WTC11 (cell line): ENCODE results near the gene NET1. TPM values are rescaled to one million over a fixed set of nuclear protein-coding genes. Genes with fewer than 3 reads are reported as not detected.

Experiments used
- ATAC-seq: fragments of 200-7000 bp; cut with Tn5 transposase; 2 replicates; pipeline ENCODE4 v1.10.0; 2021; ENCODE audit warnings: mild to moderate bottlenecking, moderate library complexity
- CTCF ChIA-PET: fragments of 300-600 bp; sonication (Branson Sonifier 250); formaldehyde crosslinking; loops from one replicate; lab custom pipeline; 2021; ENCODE audit warnings: antibody characterized with exemption; lab: Charles Lee
- POLR2A ChIA-PET: fragments of 350-600 bp; sonication (Branson Sonifier 250); formaldehyde crosslinking; loops from one replicate; lab custom pipeline; 2021; ENCODE audit warnings: antibody characterized with exemption; lab: Charles Lee
- DNase-seq: peaks from one replicate; pipeline ENCODE4 v3.0.0; 2021; ENCODE audit warnings: low spot score
- H3K27ac Mint-ChIP-seq: 2 replicates; pipeline ENCODE4 v1.8.0; 2021; ENCODE audit warnings: mixed read lengths
- H3K27me3 Mint-ChIP-seq: 2 replicates; pipeline ENCODE4 v1.8.0; 2021; ENCODE audit warnings: low read depth, mild to moderate bottlenecking, moderate library complexity, mixed read lengths
- H3K36me3 Mint-ChIP-seq: 2 replicates; pipeline ENCODE4 v1.8.0; 2021; ENCODE audit warnings: mixed read lengths
- H3K4me1 Mint-ChIP-seq: 2 replicates; pipeline ENCODE4 v1.8.0; 2022; ENCODE audit warnings: mixed read lengths
- H3K4me3 Mint-ChIP-seq: 2 replicates; pipeline ENCODE4 v1.8.0; 2021; ENCODE audit warnings: mild to moderate bottlenecking, moderate library complexity, mixed read lengths
- H3K9me3 Mint-ChIP-seq: 2 replicates; pipeline ENCODE4 v1.8.0; 2021; ENCODE audit warnings: mixed read lengths
- CREM ChIP-seq: sonication (generic); formaldehyde crosslinking; IDR thresholded peaks from 2 replicates; pipeline ENCODE4 v1.8.1; 2022; ENCODE audit warnings: mild to moderate bottlenecking, missing genetic modification reagents, moderate library complexity
- ELF4 ChIP-seq: sonication (generic); formaldehyde crosslinking; IDR thresholded peaks from 2 replicates; pipeline ENCODE4 v1.8.1; 2022; ENCODE audit warnings: low read depth, mild to moderate bottlenecking, moderate library complexity, missing genetic modification reagents
- ESRRA ChIP-seq: sonication (generic); formaldehyde crosslinking; IDR thresholded peaks from 2 replicates; pipeline ENCODE4 v1.8.1; 2022; ENCODE audit warnings: mild to moderate bottlenecking, missing genetic modification reagents, borderline replicate concordance
- FOXK1 ChIP-seq: sonication (generic); formaldehyde crosslinking; IDR thresholded peaks from 2 replicates; pipeline ENCODE4 v1.8.0; 2022; ENCODE audit warnings: mild to moderate bottlenecking, moderate library complexity, missing genetic modification reagents
- FOXP1 ChIP-seq: sonication (generic); formaldehyde crosslinking; IDR thresholded peaks from 2 replicates; pipeline ENCODE4 v1.8.0; 2022; ENCODE audit warnings: missing genetic modification reagents, mild to moderate bottlenecking, moderate library complexity, borderline replicate concordance
- HMGA2 ChIP-seq: fragments of 250-450 bp; sonication (Bioruptor Pico); IDR thresholded peaks from 2 replicates; pipeline ENCODE4 v1.4.0; 2021; ENCODE audit warnings: mild to moderate bottlenecking, moderate library complexity
- JUN ChIP-seq: sonication (generic); formaldehyde crosslinking; IDR thresholded peaks from 2 replicates; pipeline ENCODE4 v1.8.0; 2023; ENCODE audit warnings: mild to moderate bottlenecking, missing genetic modification reagents
- NFATC4 ChIP-seq: fragments of 250-450 bp; sonication (Bioruptor Pico); IDR thresholded peaks from 2 replicates; pipeline ENCODE4 v1.9.0; 2021; ENCODE audit warnings: mild to moderate bottlenecking
- NFYB ChIP-seq: sonication (generic); formaldehyde crosslinking; conservative IDR thresholded peaks from 2 replicates; pipeline ENCODE4 v1.8.0; 2022; ENCODE audit warnings: low read depth, missing genetic modification reagents
- NR2C2 ChIP-seq: sonication (generic); formaldehyde crosslinking; IDR thresholded peaks from 2 replicates; pipeline ENCODE4 v1.8.0; 2022; ENCODE audit warnings: mild to moderate bottlenecking, missing genetic modification reagents
- NR3C1 ChIP-seq: sonication (generic); formaldehyde crosslinking; conservative IDR thresholded peaks from 2 replicates; pipeline ENCODE4 v1.8.1; 2023; ENCODE audit warnings: low read depth, mild to moderate bottlenecking, missing genetic modification reagents
- PRRX2 ChIP-seq: fragments of 250-450 bp; sonication (Bioruptor Pico); IDR thresholded peaks from 2 replicates; pipeline ENCODE4 v1.8.0; 2021; ENCODE audit warnings: mild to moderate bottlenecking
- TEAD1 ChIP-seq: sonication (generic); formaldehyde crosslinking; IDR thresholded peaks from 2 replicates; pipeline ENCODE4 v1.8.0; 2022; ENCODE audit warnings: mild to moderate bottlenecking, missing genetic modification reagents
- ZNF138 ChIP-seq: sonication (generic); formaldehyde crosslinking; conservative IDR thresholded peaks from 2 replicates; pipeline ENCODE4 v1.8.1; 2022; ENCODE audit warnings: mild to moderate bottlenecking, moderate library complexity, missing genetic modification reagents
- ZNF317 ChIP-seq: sonication (generic); formaldehyde crosslinking; IDR thresholded peaks from 2 replicates; pipeline ENCODE4 v1.8.1; 2023; ENCODE audit warnings: low read depth, mild to moderate bottlenecking, moderate library complexity, missing genetic modification reagents, borderline replicate concordance
- ZNF671 ChIP-seq: fragments of 250-450 bp; sonication (Bioruptor Pico); IDR thresholded peaks from 2 replicates; pipeline ENCODE4 v1.8.0; 2021; ENCODE audit warnings: mild to moderate bottlenecking
- total RNA-seq: library from RNA; stranded (reverse); gene quantifications from 3 replicates; pipeline ENCODE4 v1.2.3, GENCODE V29; 2021
- TF ChIP-seq, protein P1 (sequence below): sonication (generic); formaldehyde crosslinking; IDR thresholded peaks from 2 replicates; pipeline ENCODE4 v1.8.1; 2023; ENCODE audit warnings: mild to moderate bottlenecking, missing genetic modification reagents
- TF ChIP-seq, protein P2 (sequence below): sonication (generic); formaldehyde crosslinking; IDR thresholded peaks from 2 replicates; pipeline ENCODE4 v1.8.1; 2022; ENCODE audit warnings: low read depth, mild to moderate bottlenecking, moderate library complexity, missing genetic modification reagents, borderline replicate concordance
- TF ChIP-seq, protein P3 (sequence below): sonication (generic); formaldehyde crosslinking; IDR thresholded peaks from 2 replicates; pipeline ENCODE4 v1.8.1; 2023; ENCODE audit warnings: mild to moderate bottlenecking, missing genetic modification reagents, moderate library complexity
- TF ChIP-seq, protein P4 (sequence below): sonication (generic); formaldehyde crosslinking; IDR thresholded peaks from 2 replicates; pipeline ENCODE4 v1.8.0; 2023; ENCODE audit warnings: mild to moderate bottlenecking, missing genetic modification reagents
- TF ChIP-seq, protein P5 (sequence below): sonication (generic); formaldehyde crosslinking; IDR thresholded peaks from 2 replicates; pipeline ENCODE4 v1.8.0; 2022; ENCODE audit warnings: mild to moderate bottlenecking, missing genetic modification reagents
- TF ChIP-seq, protein P6 (sequence below): fragments of 250-450 bp; sonication (Bioruptor Pico); IDR thresholded peaks from 2 replicates; pipeline ENCODE4 v1.9.0; 2021; ENCODE audit warnings: mild to moderate bottlenecking

NET1 gene
- total RNA-seq, 1 experiment from 2014 or later, result 85.4 TPM

DNA sequence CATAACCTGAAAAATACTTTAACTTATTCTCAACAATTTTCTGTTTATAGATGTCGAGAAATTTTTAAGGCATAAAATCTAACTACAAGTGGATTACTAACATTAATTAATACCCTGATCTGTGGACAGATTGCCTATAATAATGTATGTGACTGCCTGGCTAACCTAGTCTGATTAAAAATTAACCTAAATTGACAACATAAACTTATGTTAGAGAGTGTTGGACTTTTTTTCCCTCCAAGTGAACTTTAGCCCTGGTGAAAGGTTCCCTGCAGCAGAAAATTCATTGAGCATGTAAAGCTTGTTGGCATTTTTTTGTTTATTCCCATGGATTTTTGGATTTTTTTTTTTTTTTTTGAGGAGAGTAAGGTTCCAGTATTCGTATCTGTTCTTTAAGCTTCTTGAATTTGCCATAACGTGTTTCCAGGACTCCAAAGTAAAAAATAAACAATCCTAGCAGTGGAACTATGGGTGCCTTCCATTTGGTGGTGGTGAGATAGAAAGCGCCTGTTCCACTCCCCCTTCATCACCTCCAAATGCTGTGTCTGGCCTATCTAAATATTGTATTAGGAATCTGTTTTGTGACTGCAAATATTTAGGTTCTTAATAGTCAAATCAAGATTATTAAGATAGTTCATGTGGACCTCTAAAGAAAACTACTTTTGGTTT is 36.1 kb downstream of the NET1 start (continued):
- TF ChIP-seq, protein P1, sequence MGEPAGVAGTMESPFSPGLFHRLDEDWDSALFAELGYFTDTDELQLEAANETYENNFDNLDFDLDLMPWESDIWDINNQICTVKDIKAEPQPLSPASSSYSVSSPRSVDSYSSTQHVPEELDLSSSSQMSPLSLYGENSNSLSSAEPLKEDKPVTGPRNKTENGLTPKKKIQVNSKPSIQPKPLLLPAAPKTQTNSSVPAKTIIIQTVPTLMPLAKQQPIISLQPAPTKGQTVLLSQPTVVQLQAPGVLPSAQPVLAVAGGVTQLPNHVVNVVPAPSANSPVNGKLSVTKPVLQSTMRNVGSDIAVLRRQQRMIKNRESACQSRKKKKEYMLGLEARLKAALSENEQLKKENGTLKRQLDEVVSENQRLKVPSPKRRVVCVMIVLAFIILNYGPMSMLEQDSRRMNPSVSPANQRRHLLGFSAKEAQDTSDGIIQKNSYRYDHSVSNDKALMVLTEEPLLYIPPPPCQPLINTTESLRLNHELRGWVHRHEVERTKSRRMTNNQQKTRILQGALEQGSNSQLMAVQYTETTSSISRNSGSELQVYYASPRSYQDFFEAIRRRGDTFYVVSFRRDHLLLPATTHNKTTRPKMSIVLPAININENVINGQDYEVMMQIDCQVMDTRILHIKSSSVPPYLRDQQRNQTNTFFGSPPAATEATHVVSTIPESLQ, result no peak
- TF ChIP-seq HMGA2 (CRISPR knock-in tag), result no peak

DNA sequence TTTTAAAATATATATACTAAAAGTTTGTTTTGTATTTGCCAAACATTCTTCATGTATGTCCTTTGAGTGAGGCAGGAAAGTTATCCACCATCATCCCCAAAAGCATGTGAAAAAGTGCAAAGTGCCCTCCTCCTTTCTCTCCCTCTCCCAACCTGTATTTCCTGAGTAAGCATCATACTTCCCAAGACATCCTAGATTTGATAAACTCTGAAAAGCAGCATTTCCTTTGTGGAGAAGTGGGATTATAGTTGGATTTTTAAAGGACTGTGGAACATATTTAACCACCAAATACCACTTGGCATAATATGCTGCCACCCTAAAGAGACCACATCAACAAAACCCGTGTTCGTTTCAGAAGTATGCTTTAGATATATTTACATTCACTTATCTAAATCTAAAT is 36.9 kb downstream of the NET1 start:
- TF ChIP-seq, protein P2, sequence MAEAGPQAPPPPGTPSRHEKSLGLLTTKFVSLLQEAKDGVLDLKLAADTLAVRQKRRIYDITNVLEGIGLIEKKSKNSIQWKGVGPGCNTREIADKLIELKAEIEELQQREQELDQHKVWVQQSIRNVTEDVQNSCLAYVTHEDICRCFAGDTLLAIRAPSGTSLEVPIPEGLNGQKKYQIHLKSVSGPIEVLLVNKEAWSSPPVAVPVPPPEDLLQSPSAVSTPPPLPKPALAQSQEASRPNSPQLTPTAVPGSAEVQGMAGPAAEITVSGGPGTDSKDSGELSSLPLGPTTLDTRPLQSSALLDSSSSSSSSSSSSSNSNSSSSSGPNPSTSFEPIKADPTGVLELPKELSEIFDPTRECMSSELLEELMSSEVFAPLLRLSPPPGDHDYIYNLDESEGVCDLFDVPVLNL (CRISPR knock-in tag), result no peak
- TF ChIP-seq FOXK1 (CRISPR knock-in tag), result no peak
- TF ChIP-seq ELF4, result no peak
- TF ChIP-seq TEAD1 (CRISPR knock-in tag), result no peak
- no peaks in the 10 kb centered on the region for H3K9me3 Mint-ChIP-seq
- H3K36me3 Mint-ChIP-seq, result peaks cover 27% of the 10 kb centered on the region
- H3K4me1 Mint-ChIP-seq, result peaks cover 36% of the 10 kb centered on the region
- ChIA-PET CTCF (no interaction called here), POLR2A (no interaction called here)
- DNase-seq (no peak), ATAC-seq (no peak)
- peak overlapping the region; percentile 69; the same call in 1 of the 2 replicates for H3K27ac Mint-ChIP-seq
- no peaks in the 10 kb centered on the region for H3K27me3 Mint-ChIP-seq
- peak overlapping the region; percentile 82 for H3K4me3 Mint-ChIP-seq

DNA sequence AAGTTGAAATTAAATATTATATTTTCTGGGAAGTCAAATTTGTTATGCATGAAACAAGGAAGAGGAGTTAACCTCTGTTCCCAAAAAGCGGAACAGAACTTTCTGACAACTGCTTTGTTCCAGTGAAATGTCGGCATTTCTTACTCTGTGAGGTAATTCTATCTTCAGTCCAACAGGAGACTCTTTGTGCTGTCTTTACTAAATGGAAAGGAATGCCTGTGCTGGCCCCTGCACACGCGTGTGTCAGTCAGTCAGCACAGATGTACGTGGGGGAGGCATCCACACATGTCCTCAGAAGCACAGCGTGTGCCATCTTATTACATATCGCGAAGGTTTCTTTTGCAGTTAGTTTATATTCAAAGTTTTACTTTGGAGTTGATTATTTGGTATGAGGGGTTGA is 37.5 kb downstream of the NET1 start:
- H3K9me3 Mint-ChIP-seq, result no peaks in the 10 kb centered on the region

More for the DNA sequence above, 37.5 kb downstream of the NET1 start:
- DNase-seq (no peak), ATAC-seq (0 out of 2 replicates have a peak, but pooled peaks have one; percentile 5)
- Mint-ChIP-seq H3K27ac (peak overlapping the region; percentile 92; the same call in 1 of the 2 replicates), H3K27me3 (no peaks in the 10 kb centered on the region), H3K36me3 (peaks cover 33% of the 10 kb centered on the region), H3K4me1 (peaks cover 36% of the 10 kb centered on the region), H3K4me3 (peak overlapping the region; percentile 56)
- TF ChIP-seq, protein P3, sequence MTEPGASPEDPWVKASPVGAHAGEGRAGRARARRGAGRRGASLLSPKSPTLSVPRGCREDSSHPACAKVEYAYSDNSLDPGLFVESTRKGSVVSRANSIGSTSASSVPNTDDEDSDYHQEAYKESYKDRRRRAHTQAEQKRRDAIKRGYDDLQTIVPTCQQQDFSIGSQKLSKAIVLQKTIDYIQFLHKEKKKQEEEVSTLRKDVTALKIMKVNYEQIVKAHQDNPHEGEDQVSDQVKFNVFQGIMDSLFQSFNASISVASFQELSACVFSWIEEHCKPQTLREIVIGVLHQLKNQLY (CRISPR knock-in tag), result no peak
- TF ChIP-seq ELF4, result no peak
- TF ChIP-seq, protein P4, sequence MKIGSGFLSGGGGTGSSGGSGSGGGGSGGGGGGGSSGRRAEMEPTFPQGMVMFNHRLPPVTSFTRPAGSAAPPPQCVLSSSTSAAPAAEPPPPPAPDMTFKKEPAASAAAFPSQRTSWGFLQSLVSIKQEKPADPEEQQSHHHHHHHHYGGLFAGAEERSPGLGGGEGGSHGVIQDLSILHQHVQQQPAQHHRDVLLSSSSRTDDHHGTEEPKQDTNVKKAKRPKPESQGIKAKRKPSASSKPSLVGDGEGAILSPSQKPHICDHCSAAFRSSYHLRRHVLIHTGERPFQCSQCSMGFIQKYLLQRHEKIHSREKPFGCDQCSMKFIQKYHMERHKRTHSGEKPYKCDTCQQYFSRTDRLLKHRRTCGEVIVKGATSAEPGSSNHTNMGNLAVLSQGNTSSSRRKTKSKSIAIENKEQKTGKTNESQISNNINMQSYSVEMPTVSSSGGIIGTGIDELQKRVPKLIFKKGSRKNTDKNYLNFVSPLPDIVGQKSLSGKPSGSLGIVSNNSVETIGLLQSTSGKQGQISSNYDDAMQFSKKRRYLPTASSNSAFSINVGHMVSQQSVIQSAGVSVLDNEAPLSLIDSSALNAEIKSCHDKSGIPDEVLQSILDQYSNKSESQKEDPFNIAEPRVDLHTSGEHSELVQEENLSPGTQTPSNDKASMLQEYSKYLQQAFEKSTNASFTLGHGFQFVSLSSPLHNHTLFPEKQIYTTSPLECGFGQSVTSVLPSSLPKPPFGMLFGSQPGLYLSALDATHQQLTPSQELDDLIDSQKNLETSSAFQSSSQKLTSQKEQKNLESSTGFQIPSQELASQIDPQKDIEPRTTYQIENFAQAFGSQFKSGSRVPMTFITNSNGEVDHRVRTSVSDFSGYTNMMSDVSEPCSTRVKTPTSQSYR (CRISPR knock-in tag), result no peak
- TF ChIP-seq, protein P5, sequence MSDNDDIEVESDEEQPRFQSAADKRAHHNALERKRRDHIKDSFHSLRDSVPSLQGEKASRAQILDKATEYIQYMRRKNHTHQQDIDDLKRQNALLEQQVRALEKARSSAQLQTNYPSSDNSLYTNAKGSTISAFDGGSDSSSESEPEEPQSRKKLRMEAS (CRISPR knock-in tag), result no peak
- no peak for TF ChIP-seq ZNF138 (CRISPR knock-in tag)
- TF ChIP-seq JUN, result no peak
- no peak for TF ChIP-seq ZNF317 (CRISPR knock-in tag)
- TF ChIP-seq, protein P6, sequence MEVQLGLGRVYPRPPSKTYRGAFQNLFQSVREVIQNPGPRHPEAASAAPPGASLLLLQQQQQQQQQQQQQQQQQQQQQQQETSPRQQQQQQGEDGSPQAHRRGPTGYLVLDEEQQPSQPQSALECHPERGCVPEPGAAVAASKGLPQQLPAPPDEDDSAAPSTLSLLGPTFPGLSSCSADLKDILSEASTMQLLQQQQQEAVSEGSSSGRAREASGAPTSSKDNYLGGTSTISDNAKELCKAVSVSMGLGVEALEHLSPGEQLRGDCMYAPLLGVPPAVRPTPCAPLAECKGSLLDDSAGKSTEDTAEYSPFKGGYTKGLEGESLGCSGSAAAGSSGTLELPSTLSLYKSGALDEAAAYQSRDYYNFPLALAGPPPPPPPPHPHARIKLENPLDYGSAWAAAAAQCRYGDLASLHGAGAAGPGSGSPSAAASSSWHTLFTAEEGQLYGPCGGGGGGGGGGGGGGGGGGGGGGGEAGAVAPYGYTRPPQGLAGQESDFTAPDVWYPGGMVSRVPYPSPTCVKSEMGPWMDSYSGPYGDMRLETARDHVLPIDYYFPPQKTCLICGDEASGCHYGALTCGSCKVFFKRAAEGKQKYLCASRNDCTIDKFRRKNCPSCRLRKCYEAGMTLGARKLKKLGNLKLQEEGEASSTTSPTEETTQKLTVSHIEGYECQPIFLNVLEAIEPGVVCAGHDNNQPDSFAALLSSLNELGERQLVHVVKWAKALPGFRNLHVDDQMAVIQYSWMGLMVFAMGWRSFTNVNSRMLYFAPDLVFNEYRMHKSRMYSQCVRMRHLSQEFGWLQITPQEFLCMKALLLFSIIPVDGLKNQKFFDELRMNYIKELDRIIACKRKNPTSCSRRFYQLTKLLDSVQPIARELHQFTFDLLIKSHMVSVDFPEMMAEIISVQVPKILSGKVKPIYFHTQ (CRISPR knock-in tag), result no peak
- no peak for TF ChIP-seq FOXP1 (CRISPR knock-in tag)
- no peak for TF ChIP-seq CREM (CRISPR knock-in tag)
- TF ChIP-seq ESRRA (CRISPR knock-in tag), result no peak
- TF ChIP-seq, protein P2 (CRISPR knock-in tag), result no peak
- TF ChIP-seq FOXK1 (CRISPR knock-in tag), result no peak
- TF ChIP-seq NR3C1 (CRISPR knock-in tag), result no peak
- TF ChIP-seq ZNF671 (CRISPR knock-in tag), result no peak
- TF ChIP-seq NFYB (CRISPR knock-in tag), result no peak
- TF ChIP-seq NFATC4 (CRISPR knock-in tag), result no peak
- no peak for TF ChIP-seq NR2C2 (CRISPR knock-in tag)
- no peak for TF ChIP-seq PRRX2 (CRISPR knock-in tag)
- ChIA-PET CTCF (no interaction called here), POLR2A (no interaction called here)
